ENCODE results near the gene WBP11. TPM values are rescaled to one million over a fixed set of nuclear protein-coding genes. Genes with fewer than 3 reads are reported as not detected.
A peak's percentile ranks its signal among the peaks of the same experiment; 100 is the strongest.

Gene WBP11
- total RNA-seq, 1 experiment from 2014 or later: 150 TPM

DNA sequence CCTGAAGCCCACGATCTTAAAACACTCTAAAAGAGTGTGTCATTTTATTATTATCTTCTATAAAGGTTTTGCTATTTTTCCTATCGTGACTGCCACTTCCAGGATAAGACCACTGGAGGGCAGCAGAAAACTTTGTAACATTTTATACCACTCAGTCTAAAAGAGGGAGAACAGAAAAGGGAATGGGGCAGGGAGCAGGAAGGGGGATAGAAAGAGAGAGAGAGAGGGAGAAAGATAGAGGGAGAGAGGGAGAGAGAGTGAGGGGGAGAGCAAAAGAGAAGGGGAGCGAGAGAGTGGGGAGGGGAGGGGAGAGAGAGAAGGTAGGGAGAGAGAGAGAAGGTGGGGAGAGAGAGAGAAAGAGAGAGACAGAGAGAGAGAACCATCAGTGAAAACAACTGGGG is 42.1 kb upstream of the WBP11 start:
- Histone ChIP-seq H3K36me3 (ENCODE audit: insufficient read depth, low read length, poor library complexity, severe bottlenecking) (no peaks in the 10 kb centered on the region), H3K27ac (ENCODE audit: low read depth, low read length, poor library complexity, severe bottlenecking) (no peak overlapping the region), H3K9me3 (ENCODE audit: low read depth, low read length, poor library complexity, severe bottlenecking) (no peaks in the 10 kb centered on the region), H3K4me1 (ENCODE audit: insufficient read depth, low read length, poor library complexity, severe bottlenecking) (no peaks in the 10 kb centered on the region), H3K27me3 (replicated peaks; ENCODE audit: insufficient read depth, low read depth, low read length, poor library complexity) (no peaks in the 10 kb centered on the region), H3K4me3 (ENCODE audit: low read depth, low read length, poor library complexity, severe bottlenecking) (no peak overlapping the region)
- DNase-seq (ENCODE audit: low spot score): peak; percentile 79
- intact Hi-C loops (cut with micrococcal nuclease; ENCODE audit: unreplicated experiment): loop anchor here (1.0 to 10.0 kb wide), 4 partner anchors 151 to 422 kb away; partner anchors contain the start of gene RERG
- TF ChIP-seq EZH2 (IDR thresholded peaks at IDR 0.05; ENCODE audit: borderline replicate concordance, low read depth, low read length, poor library complexity, severe bottlenecking): no peak
- TF ChIP-seq, protein P1, sequence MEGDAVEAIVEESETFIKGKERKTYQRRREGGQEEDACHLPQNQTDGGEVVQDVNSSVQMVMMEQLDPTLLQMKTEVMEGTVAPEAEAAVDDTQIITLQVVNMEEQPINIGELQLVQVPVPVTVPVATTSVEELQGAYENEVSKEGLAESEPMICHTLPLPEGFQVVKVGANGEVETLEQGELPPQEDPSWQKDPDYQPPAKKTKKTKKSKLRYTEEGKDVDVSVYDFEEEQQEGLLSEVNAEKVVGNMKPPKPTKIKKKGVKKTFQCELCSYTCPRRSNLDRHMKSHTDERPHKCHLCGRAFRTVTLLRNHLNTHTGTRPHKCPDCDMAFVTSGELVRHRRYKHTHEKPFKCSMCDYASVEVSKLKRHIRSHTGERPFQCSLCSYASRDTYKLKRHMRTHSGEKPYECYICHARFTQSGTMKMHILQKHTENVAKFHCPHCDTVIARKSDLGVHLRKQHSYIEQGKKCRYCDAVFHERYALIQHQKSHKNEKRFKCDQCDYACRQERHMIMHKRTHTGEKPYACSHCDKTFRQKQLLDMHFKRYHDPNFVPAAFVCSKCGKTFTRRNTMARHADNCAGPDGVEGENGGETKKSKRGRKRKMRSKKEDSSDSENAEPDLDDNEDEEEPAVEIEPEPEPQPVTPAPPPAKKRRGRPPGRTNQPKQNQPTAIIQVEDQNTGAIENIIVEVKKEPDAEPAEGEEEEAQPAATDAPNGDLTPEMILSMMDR (conservative IDR thresholded peaks at IDR 0.05; ENCODE audit: low read depth, low read length): peak; percentile 84
- BruUV-seq (replicated peaks): no TSS peak
- CTCF ChIA-PET: interaction anchor here (2.3 kb wide), 1 partner anchor 150 kb away, joined by 13 read pairs; no protein-coding TSS in a partner anchor
- POLR2A ChIA-PET (ENCODE audit: low non-redundant PET): no interaction called here

DNA sequence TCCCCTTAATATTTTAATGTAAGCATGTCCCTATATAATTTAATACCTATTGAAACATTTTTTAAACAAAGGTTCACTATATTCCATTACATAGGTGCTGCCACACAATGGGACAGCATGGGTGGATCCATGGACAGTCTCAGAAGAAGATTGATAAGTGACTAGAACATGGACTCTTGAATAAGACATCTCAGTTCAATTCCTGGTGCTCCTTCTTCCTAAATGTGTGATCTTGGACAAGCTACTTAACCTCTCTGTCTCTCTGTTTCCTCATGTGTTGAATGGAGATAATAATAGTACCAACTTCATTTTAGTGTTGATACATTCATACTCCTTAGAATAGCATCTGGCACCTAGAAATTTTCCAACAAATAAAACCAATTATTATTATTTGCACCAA is 41.1 kb upstream of the WBP11 start:
- TF ChIP-seq, protein P1 (conservative IDR thresholded peaks at IDR 0.05; ENCODE audit: low read depth, low read length): no peak
- Histone ChIP-seq H3K4me3 (ENCODE audit: low read depth, low read length, poor library complexity, severe bottlenecking) (no peak overlapping the region), H3K27me3 (replicated peaks; ENCODE audit: insufficient read depth, low read depth, low read length, poor library complexity) (no peaks in the 10 kb centered on the region), H3K4me1 (ENCODE audit: insufficient read depth, low read length, poor library complexity, severe bottlenecking) (no peaks in the 10 kb centered on the region), H3K36me3 (ENCODE audit: insufficient read depth, low read length, poor library complexity, severe bottlenecking) (no peaks in the 10 kb centered on the region), H3K9me3 (ENCODE audit: low read depth, low read length, poor library complexity, severe bottlenecking) (no peaks in the 10 kb centered on the region), H3K27ac (ENCODE audit: low read depth, low read length, poor library complexity, severe bottlenecking) (no peak overlapping the region)
- BruUV-seq (replicated peaks): no TSS peak
- CTCF ChIA-PET: interaction anchor here (2.3 kb wide), 1 partner anchor 151 kb away, joined by 13 read pairs; no protein-coding TSS in a partner anchor
- POLR2A ChIA-PET (ENCODE audit: low non-redundant PET): no interaction called here
- DNase-seq (ENCODE audit: low spot score): no peak
- intact Hi-C loops (cut with micrococcal nuclease; ENCODE audit: unreplicated experiment): loop anchor here (5.0 to 10.0 kb wide), 2 partner anchors 310 to 683 kb away; no protein-coding TSS in a partner anchor

DNA sequence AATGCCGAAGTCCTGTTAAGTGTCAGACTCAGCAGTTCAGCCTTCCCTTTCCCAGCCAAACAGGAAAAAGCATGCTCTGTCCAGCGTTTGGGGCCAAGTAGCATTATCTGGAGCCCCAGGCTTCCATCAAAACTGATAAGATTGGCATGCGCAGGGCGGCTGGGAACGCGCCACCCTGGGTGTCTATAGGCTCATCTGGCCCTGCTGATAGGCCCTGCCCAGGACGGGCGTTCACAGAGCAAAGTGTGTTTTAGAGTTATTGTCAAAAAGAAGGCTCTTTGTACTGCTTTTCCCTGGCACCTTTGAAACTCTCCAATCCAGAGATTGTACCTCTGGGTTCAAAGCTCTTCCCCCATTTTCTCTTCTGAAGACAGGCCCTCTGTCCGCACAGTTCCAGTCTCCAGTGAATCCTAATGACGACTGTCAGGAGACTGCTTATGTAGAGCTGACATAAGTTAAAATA is 40.2 kb upstream of the WBP11 start, which contains the start of gene ART4:
ART4 (minus strand) TSS at position 102 of the 463 bp plus-strand sequence. CDS start 413 bp downstream, outside the sequence.
- Histone ChIP-seq H3K27me3 (replicated peaks; ENCODE audit: insufficient read depth, low read depth, low read length, poor library complexity) (no peaks in the 10 kb centered on the region), H3K27ac (ENCODE audit: low read depth, low read length, poor library complexity, severe bottlenecking) (no peak within 1 kb of the TSS), H3K4me1 (ENCODE audit: insufficient read depth, low read length, poor library complexity, severe bottlenecking) (no peaks in the 10 kb centered on the region), H3K4me3 (ENCODE audit: low read depth, low read length, poor library complexity, severe bottlenecking) (no peak within 1 kb of the TSS), H3K9me3 (ENCODE audit: low read depth, low read length, poor library complexity, severe bottlenecking) (no peaks in the 10 kb centered on the region), H3K36me3 (ENCODE audit: insufficient read depth, low read length, poor library complexity, severe bottlenecking) (no peaks in the 10 kb centered on the region)
- no peak for TF ChIP-seq EZH2 (IDR thresholded peaks at IDR 0.05; ENCODE audit: borderline replicate concordance, low read depth, low read length, poor library complexity, severe bottlenecking)
- TF ChIP-seq, protein P1 (conservative IDR thresholded peaks at IDR 0.05; ENCODE audit: low read depth, low read length): no peak
- no TSS peak for BruUV-seq (replicated peaks)
- intact Hi-C loops (cut with micrococcal nuclease; ENCODE audit: unreplicated experiment): loop anchor here (5.0 to 10.0 kb wide), 2 partner anchors 311 to 684 kb away; no protein-coding TSS in a partner anchor
- ChIA-PET CTCF (interaction anchor here (2.3 kb wide), 1 partner anchor 152 kb away, joined by 13 read pairs; no protein-coding TSS in a partner anchor), POLR2A (ENCODE audit: low non-redundant PET) (no interaction called here)
- DNase-seq (ENCODE audit: low spot score): no peak
